RWPE1 (cell line): ENCODE measurements around the gene TGM2.

Experiments
- CTCF ChIA-PET: fragments of 350-600 bp; sonication (Branson Sonifier 250); formaldehyde crosslinking; extraction: SDS; loops from one replicate; lab custom pipeline; 2021; lab: Yijun Ruan, JAX
- POLR2A ChIA-PET: fragments of 400-600 bp; formaldehyde crosslinking; extraction: SDS; loops from one replicate; lab custom pipeline; 2020; ENCODE audit warnings: antibody characterized with exemption; ENCODE audit not compliant: low non-redundant PET; lab: Yijun Ruan, JAX
- DNase-seq: peaks from one replicate; pipeline ENCODE4 v3.0.0; 2012; ENCODE audit warnings: low spot score
- H3K27ac ChIP-seq: fragments of 450-650 bp; 2 replicates; pipeline ENCODE4 v1.5.1; 2017
- CTCF ChIP-seq: fragments of 450-650 bp; conservative IDR thresholded peaks from 2 replicates; pipeline ENCODE4 v1.5.1; 2017; ENCODE audit warnings: low read depth, mild to moderate bottlenecking

Gene TGM2

GRCh38 chr20:38113401-38114325, 51.4 kb downstream of the TGM2 start:
- ChIA-PET POLR2A (no interaction called here), CTCF (interaction anchor here (0.6 to 6.1 kb wide), 8 partner anchors 10 to 705 kb away, joined by 3 to 31 read pairs (median 4); no protein-coding TSS in a partner anchor)
- H3K27ac ChIP-seq, result no peak overlapping the region
- DNase-seq, result peak; percentile 46
- TF ChIP-seq CTCF, result no peak; the same call in 1 of the 2 replicates

GRCh38 chr20:38112930-38113294, 52.2 kb downstream of the TGM2 start:
- TF ChIP-seq CTCF, result no peak
- no peak for DNase-seq
- POLR2A ChIA-PET, result no interaction called here
- CTCF ChIA-PET, result interaction anchor here (0.6 to 6.1 kb wide), 6 partner anchors 10 to 706 kb away, joined by 3 to 31 read pairs (median 6); no protein-coding TSS in a partner anchor
- H3K27ac ChIP-seq, result no peak overlapping the region

- no peak overlapping the region for H3K27ac ChIP-seq
- POLR2A ChIA-PET, result interaction anchor here (0.6 kb wide), 1 partner anchor 892 kb away, joined by 4 read pairs; no protein-coding TSS in a partner anchor
- TF ChIP-seq CTCF, result no peak
These were observed 52.7 kb downstream of the TGM2 start for GRCh38 chr20:38112261-38112929.

GRCh38 chr20:38111366-38112232, 53.5 kb downstream of the TGM2 start:
- H3K27ac ChIP-seq, result no peak overlapping the region
- DNase-seq, result no peak
- ChIA-PET POLR2A (no interaction called here), CTCF (interaction anchor here (0.6 to 6.1 kb wide), 4 partner anchors 16 to 115 kb away, joined by 3 to 31 read pairs (median 3); no protein-coding TSS in a partner anchor)
- no peak for TF ChIP-seq CTCF

More at GRCh38 chr20:38112261-38112929, 52.7 kb downstream of the TGM2 start:
- CTCF ChIA-PET, result interaction anchor here (0.6 to 6.1 kb wide), 7 partner anchors 15 to 706 kb away, joined by 3 to 31 read pairs (median 4); no protein-coding TSS in a partner anchor
- DNase-seq, result no peak

GRCh38 chr20:38110525-38111178, 54.4 kb downstream of the TGM2 start:
- peak overlapping the region; percentile 75 for H3K27ac ChIP-seq
- POLR2A ChIA-PET, result no interaction called here

More at GRCh38 chr20:38110525-38111178, 54.4 kb downstream of the TGM2 start:
- no peak for TF ChIP-seq CTCF
- CTCF ChIA-PET, result interaction anchor here (0.6 to 6.1 kb wide), 4 partner anchors 11 to 1345 kb away, joined by 3 to 31 read pairs (median 3); no protein-coding TSS in a partner anchor
- no peak for DNase-seq
